NCI-H2196 treated with DMSO at 0.1 percent for 48 hours (cell line): ENCODE data around the gene RND3.

ENCODE experiments used
- DNase-seq: peaks from one replicate; lab custom pipeline; 2025; ENCODE audit not compliant: unreplicated experiment; lab: John Stamatoyannopoulos, UW

The RND3 gene

GRCh38 chr2:150445398-150445797 lies 42.1 kb downstream of the RND3 start:
- DNase-seq = no peak

DNA sequence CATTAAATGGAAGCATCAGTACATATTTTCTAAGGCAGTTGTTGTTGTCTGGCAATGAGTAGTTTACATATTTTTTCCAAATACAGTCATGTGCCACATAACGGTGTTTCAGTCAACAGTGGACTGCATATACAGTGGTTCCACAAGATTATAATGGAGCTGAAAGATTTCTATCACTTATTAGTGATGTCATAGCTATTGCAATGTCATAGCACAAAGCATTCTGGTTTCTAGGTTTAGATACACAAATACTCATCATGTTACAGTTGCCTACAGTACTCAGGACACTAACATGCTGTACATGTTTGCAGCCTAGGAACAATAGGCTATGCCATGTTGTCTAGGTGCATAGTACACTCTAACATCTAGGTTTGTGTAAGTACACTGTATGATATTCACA lies 45.0 kb downstream of the RND3 start:
- DNase-seq = no peak

GRCh38 chr2:150441784-150442183 lies 45.7 kb downstream of the RND3 start:
- DNase-seq = no peak

DNA sequence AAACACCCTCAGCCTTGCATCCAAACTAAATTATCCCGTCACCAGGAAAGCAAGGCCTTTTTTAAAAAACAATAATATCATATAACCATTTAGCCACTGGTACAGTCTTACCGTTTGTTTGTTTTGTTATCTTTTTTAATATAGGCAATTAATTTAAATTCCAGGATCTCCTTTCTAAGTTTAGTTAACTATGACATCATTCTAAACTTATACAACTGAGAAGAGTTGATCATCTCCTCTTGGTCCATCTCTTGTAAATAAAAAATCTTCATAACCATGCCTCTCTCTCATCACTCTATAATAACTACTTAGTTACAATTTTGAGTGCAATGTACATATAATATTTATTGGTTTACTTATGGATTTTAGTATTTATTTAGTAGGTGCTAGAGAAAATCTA lies 46.2 kb downstream of the RND3 start:
- DNase-seq = no peak

- DNase-seq = no peak
Observed at GRCh38 chr2:150438654-150439053, 48.8 kb downstream of the RND3 start.

- DNase-seq = no peak
Observed at GRCh38 chr2:150438041-150438440, 49.4 kb downstream of the RND3 start.

- no peak for DNase-seq
Observed at GRCh38 chr2:150432312-150432625, 55.2 kb downstream of the RND3 start.

DNA sequence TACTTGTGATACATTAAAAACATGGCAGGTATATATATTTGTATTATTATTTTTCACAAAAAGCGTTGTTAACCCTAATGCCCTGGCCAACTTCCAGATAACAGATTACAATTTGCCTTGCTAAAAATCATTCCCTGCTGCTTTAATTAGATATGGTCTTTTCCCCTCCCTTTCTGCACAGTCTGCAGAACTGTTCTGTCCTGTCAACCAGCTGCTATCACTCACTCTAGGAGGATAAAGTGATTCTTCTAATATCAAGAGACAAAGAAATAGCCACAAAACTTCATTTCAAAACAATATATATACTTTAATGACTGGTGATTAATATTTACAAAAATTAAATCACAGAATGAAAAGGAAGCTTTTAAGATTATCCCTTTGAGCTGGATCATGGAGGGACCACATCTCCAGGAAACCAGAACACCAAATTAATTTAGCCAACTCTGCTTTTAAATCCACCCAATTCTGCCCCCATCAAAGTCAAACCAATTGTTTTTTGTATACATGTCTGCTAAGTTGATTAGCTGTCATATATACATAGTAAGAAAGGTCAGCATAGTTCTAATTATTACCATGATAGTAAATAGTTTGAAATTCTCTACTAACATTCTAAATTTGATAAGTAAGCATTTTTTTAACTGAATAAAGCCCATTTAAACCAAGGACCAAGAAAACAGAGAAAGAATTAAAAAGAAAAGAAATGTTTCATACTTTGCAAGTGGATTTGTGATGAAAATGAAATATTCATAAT lies 55.7 kb downstream of the RND3 start:
- no peak for DNase-seq

GRCh38 chr2:150429384-150429961 lies 58.0 kb downstream of the RND3 start:
- no peak for DNase-seq

DNA sequence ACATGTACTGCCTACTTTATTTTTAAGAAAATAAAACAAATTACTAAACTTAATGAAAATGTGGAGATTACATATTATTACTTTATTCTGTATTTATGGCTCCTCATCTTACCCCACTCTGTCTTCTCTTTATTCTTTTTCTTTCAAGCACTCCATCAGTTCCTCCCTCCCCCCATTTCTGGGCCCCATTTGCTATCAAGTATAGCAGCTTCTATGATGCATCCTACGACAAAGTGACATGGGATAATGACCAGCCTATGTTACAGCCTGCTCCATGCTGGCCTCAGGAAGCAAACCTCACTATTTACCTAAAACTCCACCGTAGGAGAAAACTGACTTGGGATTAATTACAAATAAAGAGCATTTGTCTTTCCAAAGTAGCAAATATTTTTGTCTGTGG lies 58.8 kb downstream of the RND3 start:
- DNase-seq = no peak

DNA sequence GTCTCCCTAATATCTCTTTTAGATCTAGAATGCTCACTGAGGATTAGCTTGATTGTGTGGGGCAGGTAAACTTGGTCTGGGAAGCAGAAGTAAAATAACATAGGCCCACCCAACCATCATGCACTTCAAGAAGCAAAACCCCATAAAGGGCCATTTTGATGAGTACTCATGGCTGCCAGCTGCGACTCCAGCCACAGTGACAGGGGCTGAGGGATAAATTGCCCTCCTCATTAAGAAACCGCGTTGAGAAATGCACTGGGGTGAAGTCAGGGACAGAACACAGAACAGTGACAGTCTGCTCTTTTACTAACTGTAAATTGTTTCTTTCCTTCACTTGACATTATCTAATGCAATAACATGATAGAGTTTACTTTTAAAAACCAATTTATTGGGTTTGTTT lies 60.2 kb downstream of the RND3 start:
- DNase-seq = no peak

GRCh38 chr2:150426724-150427123 lies 60.7 kb downstream of the RND3 start:
- no peak for DNase-seq

DNA sequence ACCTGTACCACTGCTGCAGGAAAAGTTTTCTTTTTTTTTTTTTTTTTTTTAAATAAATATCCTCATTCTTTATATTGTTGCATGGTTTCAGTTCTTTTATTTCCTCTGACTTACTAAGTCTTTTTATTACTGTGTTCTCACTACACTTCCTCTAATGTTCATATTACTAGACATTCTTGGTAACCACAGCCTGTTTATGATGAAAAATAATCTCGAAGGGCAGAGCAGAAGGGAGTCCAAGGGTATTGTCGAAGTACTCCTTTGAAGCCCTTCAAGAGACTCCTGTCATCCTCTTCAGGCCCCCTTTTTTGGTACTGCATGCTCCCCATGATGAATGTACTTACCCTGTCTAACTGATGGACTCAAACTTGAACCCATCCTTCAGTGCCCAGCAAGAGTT lies 61.2 kb downstream of the RND3 start:
- DNase-seq = no peak

GRCh38 chr2:150425121-150425955 lies 62.1 kb downstream of the RND3 start:
- no peak for DNase-seq

DNA sequence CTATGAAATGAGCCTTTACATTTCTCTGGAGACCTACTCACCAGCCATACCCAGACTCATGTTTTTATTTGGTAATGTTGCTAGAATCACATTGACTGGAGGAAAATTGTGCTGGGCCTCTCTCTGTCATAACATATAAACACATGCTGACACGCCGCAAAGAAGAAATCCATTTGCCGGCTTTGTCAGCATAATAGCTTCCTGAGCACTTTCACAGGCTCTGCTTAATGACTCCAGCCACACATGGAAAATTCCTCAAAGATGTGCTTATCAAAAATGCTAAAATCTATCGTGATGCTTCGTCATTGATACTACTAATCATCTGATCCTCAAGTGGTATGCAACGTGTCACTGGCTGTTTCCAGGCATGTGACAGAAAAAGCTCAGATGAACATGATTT lies 63.1 kb downstream of the RND3 start:
- no peak for DNase-seq

DNA sequence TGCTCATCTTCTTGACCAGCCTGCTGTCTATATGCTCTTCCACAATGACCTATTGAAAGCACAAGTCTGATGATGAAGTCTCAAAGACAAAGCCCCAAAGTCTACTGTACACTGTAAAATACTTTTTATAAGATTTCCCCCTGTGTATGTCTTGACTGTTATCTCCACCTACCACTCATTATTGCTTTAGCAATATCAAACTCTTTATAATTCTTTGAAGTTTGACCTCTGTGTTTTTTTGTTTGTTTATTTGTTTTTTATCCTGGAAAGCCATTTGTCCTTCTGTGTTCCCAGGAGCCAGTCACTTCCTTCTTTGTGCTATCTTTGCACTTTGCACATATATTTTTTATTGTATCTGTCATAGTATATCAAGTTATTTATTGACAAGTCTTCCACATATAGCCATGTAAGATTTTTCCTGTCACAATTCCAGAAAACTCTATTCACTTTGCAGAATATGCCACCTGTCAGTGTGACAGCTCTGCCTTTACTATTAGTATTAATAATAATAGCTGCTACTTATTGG lies 66.3 kb downstream of the RND3 start:
- DNase-seq = no peak

DNA sequence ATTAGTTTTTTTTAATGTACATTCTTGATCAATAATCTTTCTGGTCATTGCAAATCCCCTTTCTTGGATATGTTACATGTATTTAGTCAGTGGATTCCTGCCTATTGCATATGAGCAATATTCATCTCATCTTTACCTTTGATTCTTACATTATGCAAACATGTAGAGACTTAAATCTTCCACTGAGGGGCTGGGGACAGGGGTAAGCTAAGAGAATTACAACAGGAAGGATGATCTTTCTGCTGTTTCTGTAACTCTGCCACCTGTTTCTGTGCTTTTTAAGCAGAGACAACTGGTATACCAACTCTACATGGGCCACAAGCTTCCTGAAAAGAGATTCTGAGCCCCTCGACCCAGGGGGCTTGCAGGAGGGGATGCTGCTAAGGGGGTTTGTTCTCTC lies 68.6 kb downstream of the RND3 start:
- no peak for DNase-seq
